ENCODE measurements around the gene NOD2.

NOD2 gene

DNA sequence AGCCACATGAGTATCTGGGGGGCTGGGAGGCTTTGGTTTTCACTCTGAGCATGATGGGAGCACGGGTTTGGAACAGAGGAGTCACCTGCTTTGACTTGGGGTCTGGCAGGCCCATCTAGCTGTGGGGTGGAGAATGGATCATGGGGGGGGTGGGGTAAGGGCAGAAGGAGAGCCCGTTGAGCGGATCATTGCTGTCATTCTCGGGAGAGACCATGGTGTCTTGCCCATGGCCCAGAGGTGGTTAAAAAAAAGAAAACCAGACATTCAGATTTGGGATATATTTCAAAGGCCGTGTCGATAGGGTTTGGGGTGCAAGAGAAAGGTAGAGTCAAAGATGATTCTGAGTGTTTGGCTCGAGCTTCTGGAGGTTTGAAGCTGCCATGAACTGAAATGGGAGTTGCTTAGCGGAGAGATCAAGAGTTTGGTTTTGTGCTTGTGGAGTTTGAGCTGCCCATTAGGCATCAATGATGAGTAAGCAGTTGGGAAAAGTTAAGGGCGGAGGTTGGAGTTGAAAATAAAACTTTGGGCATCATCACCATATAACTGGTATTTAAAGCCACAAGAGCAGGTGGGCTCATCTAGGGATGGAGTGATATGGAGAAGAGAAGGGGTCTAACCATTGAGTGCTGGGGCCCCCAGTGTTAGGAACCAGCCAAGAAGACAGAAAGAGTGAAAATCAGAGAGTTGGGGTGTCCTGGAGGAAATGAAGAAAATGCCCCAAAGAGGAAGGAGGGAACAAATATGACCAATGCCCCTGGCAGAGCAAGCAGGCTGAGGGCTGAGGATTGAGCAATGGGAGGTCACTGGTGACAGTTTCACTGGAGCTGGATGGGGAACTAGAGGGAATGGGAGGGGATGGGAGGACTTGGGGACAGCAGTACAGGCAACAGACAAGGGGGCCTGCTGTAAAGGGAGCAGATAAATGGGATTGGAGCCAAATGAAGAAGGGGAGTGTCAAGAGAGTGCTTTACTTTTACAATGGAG, 1.9 kb downstream of the NOD2 start:
- no peak overlapping the region for H4K91ac ChIP-seq (ENCODE audit: low read depth, low read length, poor library complexity)
- peak overlapping the region; percentile 21 for H3K18ac ChIP-seq (ENCODE audit: low read length)
- no peak overlapping the region for H3K9ac ChIP-seq (ENCODE audit: low read depth, low read length, poor library complexity)
- H3K14ac ChIP-seq (ENCODE audit: low read length) = no peak overlapping the region
- no peak for DNase-seq (ENCODE audit: low spot score)
- H3K4ac ChIP-seq (ENCODE audit: low read length) = no peak overlapping the region
- H3K23ac ChIP-seq (ENCODE audit: low read depth, low read length, poor library complexity) = no peak overlapping the region
- H2BK12ac ChIP-seq (ENCODE audit: low read length) = no peak overlapping the region
- H2BK120ac ChIP-seq (ENCODE audit: low read depth, low read length) = no peak overlapping the region
- no CpG with 5 or more reads among the region's 9 CpGs for WGBS, 2 donors (ENCODE audit: extremely low coverage in 2 of 2, insufficient read length in 2 of 2, insufficient replicate concordance in 1 of 2)
- peak overlapping the region; percentile 54 for H2AK5ac ChIP-seq (ENCODE audit: low read depth, low read length)
- no peak overlapping the region for H2BK5ac ChIP-seq (ENCODE audit: low read length)
- H4K8ac ChIP-seq (ENCODE audit: low read depth, low read length) = no peak overlapping the region
- no peak overlapping the region for H3K4me3 ChIP-seq (ENCODE audit: low read length in 2 of 2)
- H3K36me3 ChIP-seq (replicated peaks in 1 of 2; ENCODE audit: control insufficient read depth in 2 of 2, insufficient read depth in 2 of 2, low read length in 2 of 2) = no peaks in the 10 kb centered on the region
- no peak overlapping the region for H2BK15ac ChIP-seq (ENCODE audit: low read length)
- no peak overlapping the region for H2AFZ ChIP-seq (ENCODE audit: low read length)
- peaks cover 2 to 60% (median 21%) of the 10 kb centered on the region in 3 experiments for H3K27me3 ChIP-seq (ENCODE audit: control insufficient read depth in 3 of 3, insufficient read depth in 3 of 3, low read depth in 1 of 3, low read length in 3 of 3)
- no peak overlapping the region for H3K27ac ChIP-seq (replicated peaks; ENCODE audit: low read length)
- H3K9me3 ChIP-seq (replicated peaks in 1 of 2; ENCODE audit: control insufficient read depth in 2 of 2, insufficient read depth in 1 of 2, low read depth in 1 of 2, low read length in 2 of 2) = peaks cover 0 to 1% of the 10 kb centered on the region in 2 donors
- H3K4me1 ChIP-seq (ENCODE audit: control insufficient read depth in 2 of 2, insufficient read depth in 1 of 2, low read depth in 1 of 2, low read length in 2 of 2) = peaks cover 0 to 11% of the 10 kb centered on the region in 2 donors
- H3K4me2 ChIP-seq (ENCODE audit: insufficient read depth, low read length, poor library complexity, severe bottlenecking) = no peak overlapping the region
- H3K79me1 ChIP-seq (ENCODE audit: low read depth, low read length) = no peaks in the 10 kb centered on the region

DNA sequence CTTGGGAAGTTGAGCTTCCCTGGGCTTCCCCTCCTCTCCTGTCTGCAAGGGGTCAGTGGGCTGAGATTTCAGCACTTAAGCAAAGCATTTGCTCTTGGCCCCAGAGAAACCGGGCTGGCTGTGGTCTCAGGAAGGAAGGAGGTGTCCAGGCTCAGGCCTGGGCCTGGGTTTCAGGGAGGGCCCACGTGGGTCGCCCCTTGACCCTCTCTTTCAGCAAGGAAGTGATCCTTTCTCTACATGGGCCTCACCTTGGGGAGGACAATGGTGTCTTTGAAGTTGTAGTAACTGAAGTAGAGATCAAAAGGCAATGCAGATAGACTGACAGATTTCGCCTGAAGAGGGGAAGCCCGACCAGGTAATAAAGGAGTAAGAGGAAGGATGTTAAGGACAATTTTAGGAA, 2.7 kb downstream of the NOD2 start:
- no peak for DNase-seq (ENCODE audit: low spot score)
- H2AK5ac ChIP-seq (ENCODE audit: low read depth, low read length) = no peak overlapping the region
- no peak overlapping the region for H3K9ac ChIP-seq (ENCODE audit: low read depth, low read length, poor library complexity)
- H2BK15ac ChIP-seq (ENCODE audit: low read length) = no peak overlapping the region
- H2BK120ac ChIP-seq (ENCODE audit: low read depth, low read length) = no peak overlapping the region
- H3K36me3 ChIP-seq (replicated peaks in 1 of 2; ENCODE audit: control insufficient read depth in 2 of 2, insufficient read depth in 2 of 2, low read length in 2 of 2) = no peaks in the 10 kb centered on the region
- H3K23ac ChIP-seq (ENCODE audit: low read depth, low read length, poor library complexity) = no peak overlapping the region
- no peak overlapping the region for H3K27ac ChIP-seq (replicated peaks; ENCODE audit: low read length)
- H3K79me1 ChIP-seq (ENCODE audit: low read depth, low read length) = no peaks in the 10 kb centered on the region
- H3K4me1 ChIP-seq (ENCODE audit: control insufficient read depth in 2 of 2, insufficient read depth in 1 of 2, low read depth in 1 of 2, low read length in 2 of 2) = peaks cover 0 to 11% of the 10 kb centered on the region in 2 donors
- peaks cover 0 to 1% of the 10 kb centered on the region in 2 donors for H3K9me3 ChIP-seq (replicated peaks in 1 of 2; ENCODE audit: control insufficient read depth in 2 of 2, insufficient read depth in 1 of 2, low read depth in 1 of 2, low read length in 2 of 2)
- no CpG with 5 or more reads among the region's 5 CpGs for WGBS, 2 donors (ENCODE audit: extremely low coverage in 2 of 2, insufficient read length in 2 of 2, insufficient replicate concordance in 1 of 2)
- H3K27me3 ChIP-seq (ENCODE audit: control insufficient read depth in 3 of 3, insufficient read depth in 3 of 3, low read depth in 1 of 3, low read length in 3 of 3) = peaks cover 2 to 52% (median 21%) of the 10 kb centered on the region in 3 experiments
- no peak overlapping the region for H3K14ac ChIP-seq (ENCODE audit: low read length)
- no peak overlapping the region for H2AFZ ChIP-seq (ENCODE audit: low read length)
- H4K8ac ChIP-seq (ENCODE audit: low read depth, low read length) = no peak overlapping the region
- H2BK5ac ChIP-seq (ENCODE audit: low read length) = no peak overlapping the region
- no peak overlapping the region for H3K18ac ChIP-seq (ENCODE audit: low read length)
- no peak overlapping the region for H3K4me2 ChIP-seq (ENCODE audit: insufficient read depth, low read length, poor library complexity, severe bottlenecking)
- H3K4ac ChIP-seq (ENCODE audit: low read length) = no peak overlapping the region
- H4K91ac ChIP-seq (ENCODE audit: low read depth, low read length, poor library complexity) = no peak overlapping the region
- H2BK12ac ChIP-seq (ENCODE audit: low read length) = no peak overlapping the region
- no peak overlapping the region for H3K4me3 ChIP-seq (ENCODE audit: low read length in 2 of 2)

DNA sequence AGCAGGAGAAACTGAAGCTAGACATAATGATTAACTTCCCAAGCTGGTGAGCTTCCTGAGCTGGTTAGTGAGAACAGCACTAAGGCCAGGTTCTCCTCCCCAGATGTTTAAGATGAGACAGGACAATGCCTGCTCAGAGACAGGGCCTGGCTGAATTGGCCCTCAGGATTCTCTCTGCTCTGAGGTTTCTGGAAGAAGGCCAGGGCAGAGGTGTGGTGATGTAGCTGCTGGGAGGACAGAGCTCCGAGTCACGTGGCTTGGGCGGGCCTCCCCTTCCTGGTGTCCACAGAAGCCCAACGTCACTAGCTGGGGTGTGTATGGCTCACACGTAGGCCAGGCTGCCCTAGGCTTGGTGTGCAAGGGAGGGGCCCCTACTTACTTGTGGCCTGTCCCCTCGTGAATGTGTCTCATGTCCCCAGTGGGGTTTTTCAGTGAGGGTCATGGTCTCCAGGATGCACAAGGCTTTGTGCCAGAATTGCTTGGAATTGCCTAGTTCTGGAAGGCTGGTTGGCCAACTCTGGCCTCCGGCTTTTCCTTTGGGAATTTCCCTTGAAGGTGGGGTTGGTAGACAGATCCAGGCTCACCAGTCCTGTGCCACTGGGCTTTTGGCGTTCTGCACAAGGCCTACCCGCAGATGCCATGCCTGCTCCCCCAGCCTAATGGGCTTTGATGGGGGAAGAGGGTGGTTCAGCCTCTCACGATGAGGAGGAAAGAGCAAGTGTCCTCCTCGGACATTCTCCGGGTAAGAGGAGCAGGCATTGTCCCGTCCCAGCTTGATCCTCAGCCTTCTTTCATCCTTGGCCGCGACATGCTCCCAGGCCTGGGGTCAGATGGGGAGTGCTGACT, 3.4 kb downstream of the NOD2 start:
- Histone ChIP-seq H3K27ac (replicated peaks; ENCODE audit: low read length) (no peak overlapping the region), H3K27me3 (ENCODE audit: control insufficient read depth in 3 of 3, insufficient read depth in 3 of 3, low read depth in 1 of 3, low read length in 3 of 3) (peaks cover 2 to 45% (median 21%) of the 10 kb centered on the region in 3 experiments), H3K4ac (ENCODE audit: low read length) (no peak overlapping the region), H3K23ac (ENCODE audit: low read depth, low read length, poor library complexity) (no peak overlapping the region), H3K18ac (ENCODE audit: low read length) (peak overlapping the region; percentile 54), H2AK5ac (ENCODE audit: low read depth, low read length) (peak overlapping the region; percentile 51), H3K9ac (ENCODE audit: low read depth, low read length, poor library complexity) (no peak overlapping the region), H3K9me3 (replicated peaks in 1 of 2; ENCODE audit: control insufficient read depth in 2 of 2, insufficient read depth in 1 of 2, low read depth in 1 of 2, low read length in 2 of 2) (peaks cover 0 to 1% of the 10 kb centered on the region in 2 donors), H2BK15ac (ENCODE audit: low read length) (peak overlapping the region; percentile 11), H3K4me1 (ENCODE audit: control insufficient read depth in 2 of 2, insufficient read depth in 1 of 2, low read depth in 1 of 2, low read length in 2 of 2) (peaks cover 0 to 11% of the 10 kb centered on the region in 2 donors), H3K36me3 (replicated peaks in 1 of 2; ENCODE audit: control insufficient read depth in 2 of 2, insufficient read depth in 2 of 2, low read length in 2 of 2) (no peaks in the 10 kb centered on the region), H2BK5ac (ENCODE audit: low read length) (no peak overlapping the region), H3K14ac (ENCODE audit: low read length) (no peak overlapping the region), H3K4me2 (ENCODE audit: insufficient read depth, low read length, poor library complexity, severe bottlenecking) (no peak overlapping the region), H3K79me1 (ENCODE audit: low read depth, low read length) (no peaks in the 10 kb centered on the region), H4K8ac (ENCODE audit: low read depth, low read length) (no peak overlapping the region), H2AFZ (ENCODE audit: low read length) (no peak overlapping the region), H2BK12ac (ENCODE audit: low read length) (no peak overlapping the region), H2BK120ac (ENCODE audit: low read depth, low read length) (no peak overlapping the region), H4K91ac (ENCODE audit: low read depth, low read length, poor library complexity) (no peak overlapping the region), H3K4me3 (ENCODE audit: low read length in 2 of 2) (no peak overlapping the region)
- DNase-seq (ENCODE audit: low spot score) = no peak
- WGBS, 2 donors (ENCODE audit: extremely low coverage in 2 of 2, insufficient read length in 2 of 2, insufficient replicate concordance in 1 of 2) = no CpG with 5 or more reads among the region's 15 CpGs

DNA sequence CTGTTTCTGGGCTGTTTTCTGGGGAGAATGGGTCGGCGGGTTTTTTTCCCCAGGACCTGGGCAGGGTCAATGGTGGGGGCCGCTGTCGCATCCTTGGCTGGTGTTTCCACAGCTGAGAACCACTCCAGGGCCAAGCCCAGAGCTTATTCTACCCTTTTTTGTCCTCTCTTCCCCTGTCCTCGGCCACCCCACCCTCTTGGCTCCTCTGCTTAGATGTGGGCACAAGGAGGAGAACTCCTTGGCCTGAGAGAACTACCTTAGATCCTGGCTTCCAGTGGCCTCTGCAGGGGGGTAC, 4.0 kb downstream of the NOD2 start:
- H3K14ac ChIP-seq (ENCODE audit: low read length) = no peak overlapping the region
- no peak overlapping the region for H3K4me3 ChIP-seq (ENCODE audit: low read length in 2 of 2)
- H3K4me1 ChIP-seq (ENCODE audit: control insufficient read depth in 2 of 2, insufficient read depth in 1 of 2, low read depth in 1 of 2, low read length in 2 of 2) = peaks cover 0 to 11% of the 10 kb centered on the region in 2 donors
- no peak overlapping the region for H3K27ac ChIP-seq (replicated peaks; ENCODE audit: low read length)
- H4K8ac ChIP-seq (ENCODE audit: low read depth, low read length) = no peak overlapping the region
- H2BK15ac ChIP-seq (ENCODE audit: low read length) = peak overlapping the region; percentile 11
- no peak overlapping the region for H2BK120ac ChIP-seq (ENCODE audit: low read depth, low read length)
- no peaks in the 10 kb centered on the region for H3K36me3 ChIP-seq (replicated peaks in 1 of 2; ENCODE audit: control insufficient read depth in 2 of 2, insufficient read depth in 2 of 2, low read length in 2 of 2)
- DNase-seq (ENCODE audit: low spot score) = no peak
- no peak overlapping the region for H3K9ac ChIP-seq (ENCODE audit: low read depth, low read length, poor library complexity)
- no peak overlapping the region for H3K4me2 ChIP-seq (ENCODE audit: insufficient read depth, low read length, poor library complexity, severe bottlenecking)
- H2AFZ ChIP-seq (ENCODE audit: low read length) = no peak overlapping the region
- H2AK5ac ChIP-seq (ENCODE audit: low read depth, low read length) = no peak overlapping the region
- peaks cover 0 to 1% of the 10 kb centered on the region in 2 donors for H3K9me3 ChIP-seq (replicated peaks in 1 of 2; ENCODE audit: control insufficient read depth in 2 of 2, insufficient read depth in 1 of 2, low read depth in 1 of 2, low read length in 2 of 2)
- peak overlapping the region; percentile 5 for H3K18ac ChIP-seq (ENCODE audit: low read length)
- H3K23ac ChIP-seq (ENCODE audit: low read depth, low read length, poor library complexity) = no peak overlapping the region
- peaks cover 2 to 42% (median 21%) of the 10 kb centered on the region in 3 experiments for H3K27me3 ChIP-seq (ENCODE audit: control insufficient read depth in 3 of 3, insufficient read depth in 3 of 3, low read depth in 1 of 3, low read length in 3 of 3)
- no peak overlapping the region for H2BK5ac ChIP-seq (ENCODE audit: low read length)
- H3K4ac ChIP-seq (ENCODE audit: low read length) = no peak overlapping the region
- no CpG with 5 or more reads among the region's 5 CpGs for WGBS, 2 donors (ENCODE audit: extremely low coverage in 2 of 2, insufficient read length in 2 of 2, insufficient replicate concordance in 1 of 2)
- no peak overlapping the region for H4K91ac ChIP-seq (ENCODE audit: low read depth, low read length, poor library complexity)
- no peaks in the 10 kb centered on the region for H3K79me1 ChIP-seq (ENCODE audit: low read depth, low read length)
- H2BK12ac ChIP-seq (ENCODE audit: low read length) = no peak overlapping the region

Data from neuronal stem cell (in vitro differentiated cells).